Measurements from ENCODE around the gene FBN3. TPM values are rescaled to one million over a fixed set of nuclear protein-coding genes. Genes with fewer than 3 reads are reported as not detected.

Gene FBN3
- polyA plus RNA-seq, 1 of the 3 experiments (the other 2 are of a cell fraction) = not detected

DNA sequence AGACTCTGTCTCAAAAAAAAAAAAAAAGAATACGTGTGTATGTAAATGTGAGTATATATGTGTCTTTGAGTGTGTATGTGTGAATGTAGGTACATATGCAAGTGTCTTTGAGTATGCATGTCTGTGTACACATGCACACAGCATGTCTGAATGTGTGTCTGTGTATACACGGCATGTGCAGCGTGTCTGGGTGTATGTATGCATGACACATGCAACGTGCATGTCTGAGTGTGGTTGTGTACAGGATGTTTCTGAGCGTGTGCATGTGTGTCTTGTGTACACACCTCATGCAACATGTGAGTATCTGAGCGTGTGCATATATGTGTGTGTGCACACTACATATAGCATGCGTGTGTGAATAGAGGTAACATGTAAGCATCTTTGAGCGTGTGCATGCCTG is 20.8 kb downstream of the FBN3 start:
- TF ChIP-seq, protein P1, sequence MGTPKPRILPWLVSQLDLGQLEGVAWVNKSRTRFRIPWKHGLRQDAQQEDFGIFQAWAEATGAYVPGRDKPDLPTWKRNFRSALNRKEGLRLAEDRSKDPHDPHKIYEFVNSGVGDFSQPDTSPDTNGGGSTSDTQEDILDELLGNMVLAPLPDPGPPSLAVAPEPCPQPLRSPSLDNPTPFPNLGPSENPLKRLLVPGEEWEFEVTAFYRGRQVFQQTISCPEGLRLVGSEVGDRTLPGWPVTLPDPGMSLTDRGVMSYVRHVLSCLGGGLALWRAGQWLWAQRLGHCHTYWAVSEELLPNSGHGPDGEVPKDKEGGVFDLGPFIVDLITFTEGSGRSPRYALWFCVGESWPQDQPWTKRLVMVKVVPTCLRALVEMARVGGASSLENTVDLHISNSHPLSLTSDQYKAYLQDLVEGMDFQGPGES (IDR thresholded peaks at IDR 0.05; ENCODE audit: low read depth, low read length) = no peak
- TF ChIP-seq RFX5 (IDR thresholded peaks at IDR 0.05; ENCODE audit: low read length) (no peak), CHD2 (IDR thresholded peaks at IDR 0.05; ENCODE audit: low read length, partially characterized antibody) (no peak), RAD21 (IDR thresholded peaks at IDR 0.05; ENCODE audit: low read length) (no peak), MAX (IDR thresholded peaks at IDR 0.05; ENCODE audit: low read depth) (no peak), EP300 (IDR thresholded peaks at IDR 0.05; ENCODE audit: borderline replicate concordance in 1 of 2, low read depth in 1 of 2, low read length in 1 of 2) (no peak), RCOR1 (IDR thresholded peaks at IDR 0.05; ENCODE audit: low read length) (no peak), USF2 (IDR thresholded peaks at IDR 0.05; ENCODE audit: borderline replicate concordance, low read depth, low read length) (no peak), POLR2AphosphoS5 (IDR thresholded peaks at IDR 0.05; ENCODE audit: low read depth, low read length) (no peak), FOSL2 (IDR thresholded peaks at IDR 0.05; ENCODE audit: borderline replicate concordance, low read depth) (no peak), FOXM1 (IDR thresholded peaks at IDR 0.05; ENCODE audit: low read depth) (no peak), TAF1 (IDR thresholded peaks at IDR 0.05; ENCODE audit: borderline replicate concordance, low read depth, low read length) (no peak), YY1 (IDR thresholded peaks at IDR 0.05; ENCODE audit: low read depth) (no peak), NRF1 (IDR thresholded peaks at IDR 0.05; ENCODE audit: low read depth, low read length) (no peak), SIN3A (IDR thresholded peaks at IDR 0.05; ENCODE audit: borderline replicate concordance, low read depth, low read length) (no peak), SMC3 (IDR thresholded peaks at IDR 0.05; ENCODE audit: low read depth, low read length) (no peak), EZH2phosphoT487 (IDR thresholded peaks at IDR 0.05; ENCODE audit: borderline replicate concordance, low read depth) (no peak)
- TF ChIP-seq, protein P2, sequence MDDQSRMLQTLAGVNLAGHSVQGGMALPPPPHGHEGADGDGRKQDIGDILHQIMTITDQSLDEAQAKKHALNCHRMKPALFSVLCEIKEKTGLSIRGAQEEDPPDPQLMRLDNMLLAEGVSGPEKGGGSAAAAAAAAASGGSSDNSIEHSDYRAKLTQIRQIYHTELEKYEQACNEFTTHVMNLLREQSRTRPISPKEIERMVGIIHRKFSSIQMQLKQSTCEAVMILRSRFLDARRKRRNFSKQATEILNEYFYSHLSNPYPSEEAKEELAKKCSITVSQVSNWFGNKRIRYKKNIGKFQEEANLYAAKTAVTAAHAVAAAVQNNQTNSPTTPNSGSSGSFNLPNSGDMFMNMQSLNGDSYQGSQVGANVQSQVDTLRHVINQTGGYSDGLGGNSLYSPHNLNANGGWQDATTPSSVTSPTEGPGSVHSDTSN (IDR thresholded peaks at IDR 0.05) = no peak
- TF ChIP-seq, protein P3, sequence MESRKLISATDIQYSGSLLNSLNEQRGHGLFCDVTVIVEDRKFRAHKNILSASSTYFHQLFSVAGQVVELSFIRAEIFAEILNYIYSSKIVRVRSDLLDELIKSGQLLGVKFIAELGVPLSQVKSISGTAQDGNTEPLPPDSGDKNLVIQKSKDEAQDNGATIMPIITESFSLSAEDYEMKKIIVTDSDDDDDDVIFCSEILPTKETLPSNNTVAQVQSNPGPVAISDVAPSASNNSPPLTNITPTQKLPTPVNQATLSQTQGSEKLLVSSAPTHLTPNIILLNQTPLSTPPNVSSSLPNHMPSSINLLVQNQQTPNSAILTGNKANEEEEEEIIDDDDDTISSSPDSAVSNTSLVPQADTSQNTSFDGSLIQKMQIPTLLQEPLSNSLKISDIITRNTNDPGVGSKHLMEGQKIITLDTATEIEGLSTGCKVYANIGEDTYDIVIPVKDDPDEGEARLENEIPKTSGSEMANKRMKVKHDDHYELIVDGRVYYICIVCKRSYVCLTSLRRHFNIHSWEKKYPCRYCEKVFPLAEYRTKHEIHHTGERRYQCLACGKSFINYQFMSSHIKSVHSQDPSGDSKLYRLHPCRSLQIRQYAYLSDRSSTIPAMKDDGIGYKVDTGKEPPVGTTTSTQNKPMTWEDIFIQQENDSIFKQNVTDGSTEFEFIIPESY (IDR thresholded peaks at IDR 0.05; ENCODE audit: borderline replicate concordance, low read depth) = no peak
- TF ChIP-seq, protein P4, sequence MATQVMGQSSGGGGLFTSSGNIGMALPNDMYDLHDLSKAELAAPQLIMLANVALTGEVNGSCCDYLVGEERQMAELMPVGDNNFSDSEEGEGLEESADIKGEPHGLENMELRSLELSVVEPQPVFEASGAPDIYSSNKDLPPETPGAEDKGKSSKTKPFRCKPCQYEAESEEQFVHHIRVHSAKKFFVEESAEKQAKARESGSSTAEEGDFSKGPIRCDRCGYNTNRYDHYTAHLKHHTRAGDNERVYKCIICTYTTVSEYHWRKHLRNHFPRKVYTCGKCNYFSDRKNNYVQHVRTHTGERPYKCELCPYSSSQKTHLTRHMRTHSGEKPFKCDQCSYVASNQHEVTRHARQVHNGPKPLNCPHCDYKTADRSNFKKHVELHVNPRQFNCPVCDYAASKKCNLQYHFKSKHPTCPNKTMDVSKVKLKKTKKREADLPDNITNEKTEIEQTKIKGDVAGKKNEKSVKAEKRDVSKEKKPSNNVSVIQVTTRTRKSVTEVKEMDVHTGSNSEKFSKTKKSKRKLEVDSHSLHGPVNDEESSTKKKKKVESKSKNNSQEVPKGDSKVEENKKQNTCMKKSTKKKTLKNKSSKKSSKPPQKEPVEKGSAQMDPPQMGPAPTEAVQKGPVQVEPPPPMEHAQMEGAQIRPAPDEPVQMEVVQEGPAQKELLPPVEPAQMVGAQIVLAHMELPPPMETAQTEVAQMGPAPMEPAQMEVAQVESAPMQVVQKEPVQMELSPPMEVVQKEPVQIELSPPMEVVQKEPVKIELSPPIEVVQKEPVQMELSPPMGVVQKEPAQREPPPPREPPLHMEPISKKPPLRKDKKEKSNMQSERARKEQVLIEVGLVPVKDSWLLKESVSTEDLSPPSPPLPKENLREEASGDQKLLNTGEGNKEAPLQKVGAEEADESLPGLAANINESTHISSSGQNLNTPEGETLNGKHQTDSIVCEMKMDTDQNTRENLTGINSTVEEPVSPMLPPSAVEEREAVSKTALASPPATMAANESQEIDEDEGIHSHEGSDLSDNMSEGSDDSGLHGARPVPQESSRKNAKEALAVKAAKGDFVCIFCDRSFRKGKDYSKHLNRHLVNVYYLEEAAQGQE (IDR thresholded peaks at IDR 0.05; ENCODE audit: low read depth, low read length) = no peak
- CTCF ChIA-PET = no interaction called here

More for the DNA sequence above, 20.8 kb downstream of the FBN3 start:
- Histone ChIP-seq H3K27me3 (ENCODE audit: insufficient read depth) (peaks cover 12% of the 10 kb centered on the region), H3K27ac (ENCODE audit: low read depth in 2 of 2, low read length in 1 of 2) (no peak overlapping the region), H3F3A (replicated peaks; ENCODE audit: insufficient read depth) (no peaks in the 10 kb centered on the region), H3K9ac (no peak overlapping the region), H3K36me3 (replicated peaks in 1 of 2; ENCODE audit: control insufficient read depth in 1 of 2, insufficient read depth in 2 of 2, low read length in 1 of 2) (no peaks in the 10 kb centered on the region), H3K4me3 (ENCODE audit: low read depth in 2 of 2, low read length in 1 of 2) (no peak overlapping the region), H3K9me2 (no peaks in the 10 kb centered on the region), H3K79me2 (ENCODE audit: insufficient read depth) (no peaks in the 10 kb centered on the region), H4K20me1 (ENCODE audit: insufficient read depth) (no peaks in the 10 kb centered on the region), H3K4me1 (ENCODE audit: control insufficient read depth in 1 of 2, insufficient read depth in 2 of 2, low read depth in 1 of 2, low read length in 1 of 2) (peaks cover 0 to 8% of the 10 kb centered on the region in 2 experiments; a peak in 1 of 4 replicates), H2AFZ (ENCODE audit: low read depth) (no peak overlapping the region), H3K9me3 (no peaks in the 10 kb centered on the region), H3K4me2 (no peak overlapping the region)
- POLR2A ChIA-PET = no interaction called here
- no peak for DNase-seq
- 59% methylated on average over 8 of the region's 8 CpGs for WGBS (ENCODE audit: low lambda C conversion rate)
